ENCODE data around the gene OTUD3. TPM values are rescaled to one million over a fixed set of nuclear protein-coding genes. Genes with fewer than 3 reads are reported as not detected.

OTUD3 gene
- total and polyA plus RNA-seq, 2 of the 13 experiments (the other 11 are each of a cell fraction or from before 2014, with no cell fraction given) = 5.2 to 7.5 TPM

GRCh38 chr1:19946971-19947370, 64.8 kb downstream of the OTUD3 start:
- no peak for FAIRE-seq
- no peak for ATAC-seq
- no peaks in the 10 kb centered on the region for H4K20me1 ChIP-seq (ENCODE audit: insufficient read depth, low read length)
- no peak overlapping the region for H3K27ac ChIP-seq (ENCODE audit: extremely low read length, insufficient read depth, low read length)
- H3K9me3 ChIP-seq (ENCODE audit: low read length) = no peaks in the 10 kb centered on the region
- H3K36me3 ChIP-seq (replicated peaks in 1 of 2; ENCODE audit: control insufficient read depth in 1 of 2, insufficient read depth in 2 of 2, low read length in 2 of 2) = no peaks in the 10 kb centered on the region
- intact Hi-C loops (cut with micrococcal nuclease; ENCODE audit: unreplicated experiment) (no loop called here), in situ Hi-C loops (cut with HindIII; ENCODE audit: extremely low pct_ligation_motif_present, low pct_unique_long_range_greater_than_20kb) (no loop called here)
- no TSS peak for BruUV-seq (replicated peaks)
- no peak for DNase-seq (ENCODE audit: low spot score)
- H3K79me2 ChIP-seq (ENCODE audit: insufficient read depth, low read length) = no peaks in the 10 kb centered on the region
- H3K4me2 ChIP-seq (ENCODE audit: low read depth, low read length) = no peak overlapping the region
- no peak overlapping the region for H3K9ac ChIP-seq (ENCODE audit: insufficient read depth, low read depth, low read length)
- WGBS (ENCODE audit: low lambda C conversion rate) = 82% methylated on average over 3 of the region's 3 CpGs
- ChIA-PET POLR2A (interaction anchor here (0.9 to 1.7 kb wide), 3 partner anchors 20 to 28 kb away, joined by 3 to 7 read pairs (median 3); no protein-coding TSS in a partner anchor), CTCF (ENCODE audit: low intra/inter-chr PET ratio, low total read pairs) (no interaction called here)
- no peak overlapping the region for H3K4me3 ChIP-seq (replicated peaks in 1 of 3; ENCODE audit: insufficient read depth in 1 of 3, low read depth in 2 of 3, low read length in 3 of 3)
- no peak overlapping the region for H2AFZ ChIP-seq (ENCODE audit: low read length)
- peaks cover 32% of the 10 kb centered on the region for H3K4me1 ChIP-seq (ENCODE audit: insufficient read depth, low read length)
- H3K27me3 ChIP-seq (ENCODE audit: control insufficient read depth in 1 of 2, insufficient read depth in 2 of 2, low read length in 2 of 2) = no peaks in the 10 kb centered on the region
- TF ChIP-seq HMG20B (CRISPR knock-in tag; conservative IDR thresholded peaks at IDR 0.05) (no peak), ZNF235 (CRISPR knock-in tag; IDR thresholded peaks at IDR 0.05; ENCODE audit: borderline replicate concordance) (no peak), KDM3A (CRISPR knock-in tag; IDR thresholded peaks at IDR 0.05; ENCODE audit: low read depth) (no peak), ARNT2 (CRISPR knock-in tag; IDR thresholded peaks at IDR 0.05; ENCODE audit: low read depth) (no peak), ZFYVE20 (CRISPR knock-in tag; IDR thresholded peaks at IDR 0.05; ENCODE audit: borderline replicate concordance, low read depth) (no peak), ZBTB40 (IDR thresholded peaks at IDR 0.05) (no peak), ZBTB40 (CRISPR knock-in tag; IDR thresholded peaks at IDR 0.05) (no peak), MBD4 (IDR thresholded peaks at IDR 0.05; ENCODE audit: borderline replicate concordance, low read length) (no peak), FOXP1 (IDR thresholded peaks at IDR 0.05) (no peak), FOXP1 (CRISPR knock-in tag; IDR thresholded peaks at IDR 0.05) (no peak), CEBPZ (IDR thresholded peaks at IDR 0.05; ENCODE audit: low read length) (no peak), EHMT2 (IDR thresholded peaks at IDR 0.05; ENCODE audit: borderline replicate concordance, low read depth, low read length) (no peak)
- TF ChIP-seq, protein P1, sequence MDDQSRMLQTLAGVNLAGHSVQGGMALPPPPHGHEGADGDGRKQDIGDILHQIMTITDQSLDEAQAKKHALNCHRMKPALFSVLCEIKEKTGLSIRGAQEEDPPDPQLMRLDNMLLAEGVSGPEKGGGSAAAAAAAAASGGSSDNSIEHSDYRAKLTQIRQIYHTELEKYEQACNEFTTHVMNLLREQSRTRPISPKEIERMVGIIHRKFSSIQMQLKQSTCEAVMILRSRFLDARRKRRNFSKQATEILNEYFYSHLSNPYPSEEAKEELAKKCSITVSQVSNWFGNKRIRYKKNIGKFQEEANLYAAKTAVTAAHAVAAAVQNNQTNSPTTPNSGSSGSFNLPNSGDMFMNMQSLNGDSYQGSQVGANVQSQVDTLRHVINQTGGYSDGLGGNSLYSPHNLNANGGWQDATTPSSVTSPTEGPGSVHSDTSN (CRISPR knock-in tag; IDR thresholded peaks at IDR 0.05; ENCODE audit: borderline replicate concordance) = no peak
